Right ventricle myocardium inferior (tissue), 1 donor: Measurements from ENCODE around the gene CAMTA1. TPM values are rescaled to one million over a fixed set of nuclear protein-coding genes. Genes with fewer than 3 reads are reported as not detected.

Source experiments
- ATAC-seq: fragments of 200-7000 bp; cut with Tn5 transposase; one replicate; pipeline ENCODE4 v1.9.1; 2020; ENCODE audit warnings: mild to moderate bottlenecking, moderate library complexity
- DNase-seq: peaks from one replicate; pipeline ENCODE4 v3.0.0; 2021; ENCODE audit errors: missing footprints
- intact Hi-C: fragments of 100-400 bp; cut with DNase I; formaldehyde crosslinking; loops from one replicate; pipeline ENCODE4 v1.11.0; 2022
- total RNA-seq: library from RNA; stranded (reverse); fragmentation: NEBNext Ultra II Directional; extraction: Animal tissue kit (Norgen Biotek cat#: 25700); gene quantifications from one replicate; pipeline ENCODE4 v1.2.1, GENCODE V29; 2021
- donor health status: DM: no; HTN: yes; CAD: no; lungs with severe emphysema.

Gene CAMTA1
- total RNA-seq, 1 donor from 2014 or later = 159 TPM

GRCh38 chr1:7535016-7535415, 749.8 kb downstream of the CAMTA1 start:
- ATAC-seq = no peak
- intact Hi-C loops = no loop called here
- DNase-seq = no peak

GRCh38 chr1:7535934-7536878, 751.0 kb downstream of the CAMTA1 start:
- no peak for DNase-seq
- intact Hi-C loops = no loop called here
- ATAC-seq = no peak

GRCh38 chr1:7536891-7537591, 751.8 kb downstream of the CAMTA1 start:
- intact Hi-C loops = no loop called here
- no peak for DNase-seq

GRCh38 chr1:7538033-7538432, 752.8 kb downstream of the CAMTA1 start:
- ATAC-seq (no peak), DNase-seq (no peak)
- intact Hi-C loops = no loop called here

More at GRCh38 chr1:7536891-7537591, 751.8 kb downstream of the CAMTA1 start:
- ATAC-seq = no peak

- ATAC-seq (no peak), DNase-seq (no peak)
- intact Hi-C loops = no loop called here
Observed at GRCh38 chr1:7538849-7539768, 753.9 kb downstream of the CAMTA1 start.

- intact Hi-C loops = no loop called here
- ATAC-seq (no peak), DNase-seq (peak; percentile 11)
Observed at GRCh38 chr1:7539769-7540175, 754.5 kb downstream of the CAMTA1 start.

GRCh38 chr1:7540816-7541215, 755.6 kb downstream of the CAMTA1 start:
- ATAC-seq (no peak), DNase-seq (no peak)
- intact Hi-C loops = no loop called here

GRCh38 chr1:7541629-7542028, 756.4 kb downstream of the CAMTA1 start:
- intact Hi-C loops = no loop called here
- DNase-seq = no peak
- ATAC-seq = peak; percentile 42

- DNase-seq = no peak
- no peak for ATAC-seq
- intact Hi-C loops = no loop called here
Observed at GRCh38 chr1:7543718-7544090, 758.5 kb downstream of the CAMTA1 start.

- intact Hi-C loops = no loop called here
- DNase-seq = no peak
- ATAC-seq = no peak
Observed at GRCh38 chr1:7549277-7550161, 764.3 kb downstream of the CAMTA1 start.

- ATAC-seq = no peak
- intact Hi-C loops = no loop called here
- no peak for DNase-seq
Observed at GRCh38 chr1:7550261-7550865, 765.1 kb downstream of the CAMTA1 start.

- no peak for ATAC-seq
- no peak for DNase-seq
- intact Hi-C loops = no loop called here
Observed at GRCh38 chr1:7550981-7551380, 765.7 kb downstream of the CAMTA1 start.

GRCh38 chr1:7551442-7551841, 766.2 kb downstream of the CAMTA1 start:
- no peak for DNase-seq
- no peak for ATAC-seq
- intact Hi-C loops = no loop called here

GRCh38 chr1:7552402-7552801, 767.1 kb downstream of the CAMTA1 start:
- DNase-seq = peak; percentile 62
- intact Hi-C loops = no loop called here
- ATAC-seq = no peak

- no peak for DNase-seq
- ATAC-seq = no peak
- intact Hi-C loops = no loop called here
Observed at GRCh38 chr1:7553042-7553690, 767.9 kb downstream of the CAMTA1 start.

GRCh38 chr1:7554385-7555235, 769.4 kb downstream of the CAMTA1 start:
- ATAC-seq = no peak
- intact Hi-C loops = loop anchor here (2.0 kb wide), 1 partner anchor 18 kb away; no protein-coding TSS in a partner anchor
- DNase-seq = peak; percentile 34
